ENCODE results near the gene STARD5.

Gene STARD5

GRCh38 chr15:81296673-81297072 is 27.3 kb downstream of the STARD5 start:
- no peak for TF ChIP-seq CTCF (IDR thresholded peaks at IDR 0.05; ENCODE audit: extremely low read depth, insufficient read depth, missing control alignments)
- DNase-seq (ENCODE audit: low spot score) = peak; percentile 51
- in situ Hi-C loops (cut with MboI; ENCODE audit: low pct_unique_long_range_greater_than_20kb, low sequenced_read_pairs, unreplicated experiment) = loop anchor here (25.0 kb wide), 2 partner anchors 309 to 641 kb away; partner anchors contain the start of gene MESD

GRCh38 chr15:81296186-81296585 is 27.8 kb downstream of the STARD5 start:
- no peak for DNase-seq (ENCODE audit: low spot score)
- in situ Hi-C loops (cut with MboI; ENCODE audit: low pct_unique_long_range_greater_than_20kb, low sequenced_read_pairs, unreplicated experiment) = loop anchor here (25.0 kb wide), 2 partner anchors 309 to 641 kb away; partner anchors contain the start of gene MESD
- no peak for TF ChIP-seq CTCF (IDR thresholded peaks at IDR 0.05; ENCODE audit: extremely low read depth, insufficient read depth, missing control alignments)

GRCh38 chr15:81295486-81296121 is 28.3 kb downstream of the STARD5 start:
- no peak for TF ChIP-seq CTCF (IDR thresholded peaks at IDR 0.05; ENCODE audit: extremely low read depth, insufficient read depth, missing control alignments)
- no peak for DNase-seq (ENCODE audit: low spot score)
- in situ Hi-C loops (cut with MboI; ENCODE audit: low pct_unique_long_range_greater_than_20kb, low sequenced_read_pairs, unreplicated experiment) = loop anchor here (25.0 kb wide), 2 partner anchors 308 to 642 kb away; partner anchors contain the start of gene MESD

GRCh38 chr15:81294516-81294880 is 29.4 kb downstream of the STARD5 start:
- TF ChIP-seq CTCF (IDR thresholded peaks at IDR 0.05; ENCODE audit: extremely low read depth, insufficient read depth, missing control alignments) = peak; percentile 58
- in situ Hi-C loops (cut with MboI; ENCODE audit: low pct_unique_long_range_greater_than_20kb, low sequenced_read_pairs, unreplicated experiment) = loop anchor here (25.0 kb wide), 2 partner anchors 307 to 643 kb away; partner anchors contain the start of gene MESD
- no peak for DNase-seq (ENCODE audit: low spot score)

- in situ Hi-C loops (cut with MboI; ENCODE audit: low pct_unique_long_range_greater_than_20kb, low sequenced_read_pairs, unreplicated experiment) = loop anchor here (25.0 kb wide), 2 partner anchors 307 to 643 kb away; partner anchors contain the start of gene MESD
- TF ChIP-seq CTCF (IDR thresholded peaks at IDR 0.05; ENCODE audit: extremely low read depth, insufficient read depth, missing control alignments) = no peak
- peak; percentile 58 for DNase-seq (ENCODE audit: low spot score)
These were observed 30.0 kb downstream of the STARD5 start for GRCh38 chr15:81293728-81294515.

- no peak for TF ChIP-seq CTCF (IDR thresholded peaks at IDR 0.05; ENCODE audit: extremely low read depth, insufficient read depth, missing control alignments)
These were observed 31.4 kb downstream of the STARD5 start for GRCh38 chr15:81292523-81293001.

More at GRCh38 chr15:81292523-81293001, 31.4 kb downstream of the STARD5 start:
- DNase-seq (ENCODE audit: low spot score) = peak; percentile 49
- in situ Hi-C loops (cut with MboI; ENCODE audit: low pct_unique_long_range_greater_than_20kb, low sequenced_read_pairs, unreplicated experiment) = loop anchor here (25.0 kb wide), 2 partner anchors 305 to 645 kb away; partner anchors contain the start of gene MESD
